Measurements from ENCODE around the gene TTR. TPM values are rescaled to one million over a fixed set of nuclear protein-coding genes. Genes with fewer than 3 reads are reported as not detected.

The TTR gene
- total RNA-seq, 1 experiment from 2014 or later: 139 TPM

GRCh38 chr18:31637445-31637844 is 45.8 kb downstream of the TTR start:
- no peaks in the 10 kb centered on the region for H3K9me3 Mint-ChIP-seq (ENCODE audit: unreplicated experiment)
- DNase-seq: no peak
- Histone ChIP-seq H3K4me3 (ENCODE audit: low read depth, low read length) (no peak overlapping the region), H3K36me3 (ENCODE audit: control insufficient read depth, insufficient read depth, low read length) (no peaks in the 10 kb centered on the region), H3K27me3 (replicated peaks; ENCODE audit: control insufficient read depth, insufficient read depth, low read length) (no peaks in the 10 kb centered on the region), H3K9me3 (no peaks in the 10 kb centered on the region), H3K4me1 (no peaks in the 10 kb centered on the region)
- no peaks in the 10 kb centered on the region for H3K4me1 Mint-ChIP-seq (ENCODE audit: low read depth, unreplicated experiment)
- peaks cover 11% of the 10 kb centered on the region for H3K36me3 Mint-ChIP-seq (ENCODE audit: insufficient read depth, unreplicated experiment)
- BruUV-seq (replicated peaks): no TSS peak
- H3K27ac Mint-ChIP-seq (ENCODE audit: unreplicated experiment): no peak overlapping the region
- no peak overlapping the region for H3K4me3 Mint-ChIP-seq (ENCODE audit: unreplicated experiment)
- intact Hi-C loops (cut with micrococcal nuclease; ENCODE audit: unreplicated experiment): no loop called here
- ChIA-PET POLR2A (no interaction called here), CTCF (no interaction called here)
- H3K27me3 Mint-ChIP-seq (ENCODE audit: insufficient read depth, unreplicated experiment): no peaks in the 10 kb centered on the region
- TF ChIP-seq, protein P1, sequence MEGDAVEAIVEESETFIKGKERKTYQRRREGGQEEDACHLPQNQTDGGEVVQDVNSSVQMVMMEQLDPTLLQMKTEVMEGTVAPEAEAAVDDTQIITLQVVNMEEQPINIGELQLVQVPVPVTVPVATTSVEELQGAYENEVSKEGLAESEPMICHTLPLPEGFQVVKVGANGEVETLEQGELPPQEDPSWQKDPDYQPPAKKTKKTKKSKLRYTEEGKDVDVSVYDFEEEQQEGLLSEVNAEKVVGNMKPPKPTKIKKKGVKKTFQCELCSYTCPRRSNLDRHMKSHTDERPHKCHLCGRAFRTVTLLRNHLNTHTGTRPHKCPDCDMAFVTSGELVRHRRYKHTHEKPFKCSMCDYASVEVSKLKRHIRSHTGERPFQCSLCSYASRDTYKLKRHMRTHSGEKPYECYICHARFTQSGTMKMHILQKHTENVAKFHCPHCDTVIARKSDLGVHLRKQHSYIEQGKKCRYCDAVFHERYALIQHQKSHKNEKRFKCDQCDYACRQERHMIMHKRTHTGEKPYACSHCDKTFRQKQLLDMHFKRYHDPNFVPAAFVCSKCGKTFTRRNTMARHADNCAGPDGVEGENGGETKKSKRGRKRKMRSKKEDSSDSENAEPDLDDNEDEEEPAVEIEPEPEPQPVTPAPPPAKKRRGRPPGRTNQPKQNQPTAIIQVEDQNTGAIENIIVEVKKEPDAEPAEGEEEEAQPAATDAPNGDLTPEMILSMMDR (IDR thresholded peaks at IDR 0.05; ENCODE audit: insufficient read depth in 1 of 2, low read depth in 1 of 2, low read length in 1 of 2, severe bottlenecking in 1 of 2, unreplicated experiment in 1 of 2): no peak

GRCh38 chr18:31643003-31643402 is 51.3 kb downstream of the TTR start:
- Histone ChIP-seq H3K27me3 (replicated peaks; ENCODE audit: control insufficient read depth, insufficient read depth, low read length) (no peaks in the 10 kb centered on the region), H3K4me1 (peaks cover 31% of the 10 kb centered on the region), H3K36me3 (ENCODE audit: control insufficient read depth, insufficient read depth, low read length) (no peaks in the 10 kb centered on the region), H3K9me3 (no peaks in the 10 kb centered on the region), H3K4me3 (ENCODE audit: low read depth, low read length) (no peak overlapping the region)
- intact Hi-C loops (cut with micrococcal nuclease; ENCODE audit: unreplicated experiment): no loop called here
- BruUV-seq (replicated peaks): no TSS peak
- Mint-ChIP-seq H3K27ac (ENCODE audit: unreplicated experiment) (no peak overlapping the region), H3K4me3 (ENCODE audit: unreplicated experiment) (no peak overlapping the region), H3K9me3 (ENCODE audit: unreplicated experiment) (no peaks in the 10 kb centered on the region), H3K36me3 (ENCODE audit: insufficient read depth, unreplicated experiment) (no peaks in the 10 kb centered on the region), H3K27me3 (ENCODE audit: insufficient read depth, unreplicated experiment) (no peaks in the 10 kb centered on the region), H3K4me1 (ENCODE audit: low read depth, unreplicated experiment) (peaks cover 15% of the 10 kb centered on the region)
- no peak for DNase-seq
- ChIA-PET POLR2A (no interaction called here), CTCF (no interaction called here)
- TF ChIP-seq, protein P1 (IDR thresholded peaks at IDR 0.05; ENCODE audit: insufficient read depth in 1 of 2, low read depth in 1 of 2, low read length in 1 of 2, severe bottlenecking in 1 of 2, unreplicated experiment in 1 of 2): no peak

DNA sequence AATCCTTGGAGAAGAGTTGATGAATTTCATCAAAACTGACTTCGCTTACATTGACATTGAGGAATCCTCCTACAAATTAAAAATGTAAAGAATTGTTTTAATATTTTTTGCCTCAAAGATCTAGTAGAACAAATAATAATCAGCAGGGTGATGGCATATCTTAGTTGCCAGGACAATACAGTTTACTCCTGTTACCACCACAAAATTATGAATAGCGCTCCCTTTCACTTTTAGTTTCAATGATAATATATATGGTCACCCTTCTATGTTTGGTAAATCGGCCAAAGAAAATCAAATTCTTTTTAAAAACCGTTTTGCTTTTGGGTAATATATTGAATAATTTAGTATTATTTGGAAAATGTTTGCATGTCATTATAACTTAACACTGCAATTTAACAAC is 53.7 kb downstream of the TTR start:
- TF ChIP-seq, protein P1 (IDR thresholded peaks at IDR 0.05; ENCODE audit: insufficient read depth in 1 of 2, low read depth in 1 of 2, low read length in 1 of 2, severe bottlenecking in 1 of 2, unreplicated experiment in 1 of 2): no peak
- intact Hi-C loops (cut with micrococcal nuclease; ENCODE audit: unreplicated experiment): no loop called here
- no peaks in the 10 kb centered on the region for H3K27me3 Mint-ChIP-seq (ENCODE audit: insufficient read depth, unreplicated experiment)

More for the DNA sequence above, 53.7 kb downstream of the TTR start:
- no TSS peak for BruUV-seq (replicated peaks)
- no peaks in the 10 kb centered on the region for H3K9me3 Mint-ChIP-seq (ENCODE audit: unreplicated experiment)
- H3K36me3 Mint-ChIP-seq (ENCODE audit: insufficient read depth, unreplicated experiment): peaks cover 5% of the 10 kb centered on the region
- no peak overlapping the region for H3K27ac Mint-ChIP-seq (ENCODE audit: unreplicated experiment)
- CTCF ChIA-PET: no interaction called here
- H3K4me3 Mint-ChIP-seq (ENCODE audit: unreplicated experiment): no peak overlapping the region
- Histone ChIP-seq H3K27me3 (replicated peaks; ENCODE audit: control insufficient read depth, insufficient read depth, low read length) (no peaks in the 10 kb centered on the region), H3K4me1 (peaks cover 53% of the 10 kb centered on the region), H3K9me3 (no peaks in the 10 kb centered on the region), H3K4me3 (ENCODE audit: low read depth, low read length) (no peak overlapping the region), H3K36me3 (ENCODE audit: control insufficient read depth, insufficient read depth, low read length) (no peaks in the 10 kb centered on the region)
- peaks cover 21% of the 10 kb centered on the region for H3K4me1 Mint-ChIP-seq (ENCODE audit: low read depth, unreplicated experiment)
- POLR2A ChIA-PET: no interaction called here
- no peak for DNase-seq

Data from Caco-2 (cell line).